ENCODE data around the gene SSUH2. TPM values are rescaled to one million over a fixed set of nuclear protein-coding genes. Genes with fewer than 3 reads are reported as not detected.

Gene SSUH2
- total and polyA plus RNA-seq, 2 of the 13 experiments (the other 11 are each of a cell fraction or from before 2014, with no cell fraction given): 38.1 to 136 TPM

DNA sequence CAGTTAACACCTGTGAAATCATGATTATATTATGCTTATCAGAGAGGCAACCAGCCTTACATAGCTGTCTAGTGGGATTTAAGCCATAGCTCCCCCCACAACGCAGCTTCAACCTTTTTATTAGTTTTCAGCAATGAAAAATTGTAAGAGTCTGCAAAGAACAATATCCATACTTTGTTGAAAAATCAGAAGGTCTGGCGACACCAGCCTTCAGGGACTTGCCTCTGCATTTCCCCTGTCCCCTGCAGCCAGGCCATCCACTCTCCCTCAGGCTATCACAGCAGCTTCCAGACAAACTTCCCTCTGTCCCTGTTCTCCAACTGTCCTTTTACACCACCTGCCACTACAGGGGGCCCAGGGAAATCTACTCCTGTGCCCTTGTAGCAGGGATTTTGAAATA is 59.9 kb downstream of the SSUH2 start:
- Histone ChIP-seq H3K4me1 (ENCODE audit: insufficient read depth, low read length) (no peaks in the 10 kb centered on the region; the same call in 1 of the 2 replicates), H3K36me3 (replicated peaks in 1 of 2; ENCODE audit: control insufficient read depth in 1 of 2, insufficient read depth in 2 of 2, low read length in 2 of 2) (no peaks in the 10 kb centered on the region), H3K9ac (ENCODE audit: insufficient read depth, low read depth, low read length) (no peak overlapping the region), H3K9me3 (ENCODE audit: low read length) (no peaks in the 10 kb centered on the region), H3K79me2 (ENCODE audit: insufficient read depth, low read length) (no peaks in the 10 kb centered on the region), H2AFZ (ENCODE audit: low read length) (no peak overlapping the region), H3K27me3 (ENCODE audit: control insufficient read depth in 1 of 2, insufficient read depth in 2 of 2, low read length in 2 of 2) (no peaks in the 10 kb centered on the region; a peak in 2 of 5 replicates), H3K27ac (ENCODE audit: extremely low read length, insufficient read depth, low read length) (no peak overlapping the region), H3K4me2 (ENCODE audit: low read depth, low read length) (no peak overlapping the region), H4K20me1 (ENCODE audit: insufficient read depth, low read length) (no peaks in the 10 kb centered on the region), H3K4me3 (replicated peaks in 1 of 3; ENCODE audit: insufficient read depth in 1 of 3, low read depth in 2 of 3, low read length in 3 of 3) (no peak overlapping the region)
- no peak for DNase-seq (ENCODE audit: low spot score)
- in situ Hi-C loops (cut with HindIII; ENCODE audit: extremely low pct_ligation_motif_present, low pct_unique_long_range_greater_than_20kb): no loop called here
- 25% methylated on average over 2 of the region's 2 CpGs for WGBS (ENCODE audit: low lambda C conversion rate)
- ChIA-PET POLR2A (no interaction called here), CTCF (ENCODE audit: low intra/inter-chr PET ratio, low total read pairs) (no interaction called here)
- no peak for FAIRE-seq
- intact Hi-C loops (cut with micrococcal nuclease; ENCODE audit: unreplicated experiment): no loop called here
- no peak for TF ChIP-seq RFX3 (CRISPR knock-in tag; IDR thresholded peaks at IDR 0.05)
- TF ChIP-seq, protein P1, sequence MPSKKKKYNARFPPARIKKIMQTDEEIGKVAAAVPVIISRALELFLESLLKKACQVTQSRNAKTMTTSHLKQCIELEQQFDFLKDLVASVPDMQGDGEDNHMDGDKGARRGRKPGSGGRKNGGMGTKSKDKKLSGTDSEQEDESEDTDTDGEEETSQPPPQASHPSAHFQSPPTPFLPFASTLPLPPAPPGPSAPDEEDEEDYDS (CRISPR knock-in tag; IDR thresholded peaks at IDR 0.05): no peak
- TF ChIP-seq GFI1 (CRISPR knock-in tag; IDR thresholded peaks at IDR 0.05; ENCODE audit: borderline replicate concordance): no peak
- TF ChIP-seq, protein P2, sequence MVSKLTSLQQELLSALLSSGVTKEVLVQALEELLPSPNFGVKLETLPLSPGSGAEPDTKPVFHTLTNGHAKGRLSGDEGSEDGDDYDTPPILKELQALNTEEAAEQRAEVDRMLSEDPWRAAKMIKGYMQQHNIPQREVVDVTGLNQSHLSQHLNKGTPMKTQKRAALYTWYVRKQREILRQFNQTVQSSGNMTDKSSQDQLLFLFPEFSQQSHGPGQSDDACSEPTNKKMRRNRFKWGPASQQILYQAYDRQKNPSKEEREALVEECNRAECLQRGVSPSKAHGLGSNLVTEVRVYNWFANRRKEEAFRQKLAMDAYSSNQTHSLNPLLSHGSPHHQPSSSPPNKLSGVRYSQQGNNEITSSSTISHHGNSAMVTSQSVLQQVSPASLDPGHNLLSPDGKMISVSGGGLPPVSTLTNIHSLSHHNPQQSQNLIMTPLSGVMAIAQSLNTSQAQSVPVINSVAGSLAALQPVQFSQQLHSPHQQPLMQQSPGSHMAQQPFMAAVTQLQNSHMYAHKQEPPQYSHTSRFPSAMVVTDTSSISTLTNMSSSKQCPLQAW (CRISPR knock-in tag; IDR thresholded peaks at IDR 0.05): no peak
- no peak for TF ChIP-seq POGZ (CRISPR knock-in tag; IDR thresholded peaks at IDR 0.05)
- no peak for TF ChIP-seq ZNF124 (CRISPR knock-in tag; IDR thresholded peaks at IDR 0.05)
- no peak for TF ChIP-seq MXI1 (IDR thresholded peaks at IDR 0.05; ENCODE audit: borderline replicate concordance, low read depth, low read length)
- TF ChIP-seq KLF11 (CRISPR knock-in tag; IDR thresholded peaks at IDR 0.05): no peak
- no peak for TF ChIP-seq ZMYM2 (CRISPR knock-in tag; IDR thresholded peaks at IDR 0.05)
- no peak for TF ChIP-seq SAP130 (CRISPR knock-in tag; IDR thresholded peaks at IDR 0.05; ENCODE audit: low read depth)
- no peak for TF ChIP-seq TGIF2 (CRISPR knock-in tag; IDR thresholded peaks at IDR 0.05)
- no peak for TF ChIP-seq MED13 (CRISPR knock-in tag; IDR thresholded peaks at IDR 0.05)
- no peak for ATAC-seq
- BruUV-seq (replicated peaks): no TSS peak

Data from HepG2 (cell line).